ENCODE results near the gene MS4A15. TPM values are rescaled to one million over a fixed set of nuclear protein-coding genes. Genes with fewer than 3 reads are reported as not detected.

Gene MS4A15
- total RNA-seq, 3 donors from 2014 or later (not counting 1 experiment from before 2014, with no cell fraction given), result not detected

GRCh38 chr11:60768202-60768601, 11.5 kb downstream of the MS4A15 start:
- intact Hi-C loops (cut with micrococcal nuclease), result no loop called here
- peaks cover 3 to 8% of the 10 kb centered on the region in 2 donors for H3K27me3 Mint-ChIP-seq (ENCODE audit: low read depth in 2 of 2)
- H3K36me3 Mint-ChIP-seq, result no peaks in the 10 kb centered on the region
- no peak overlapping the region for H3K27ac Mint-ChIP-seq
- Histone ChIP-seq H3K36me3 (ENCODE audit: control insufficient read depth, insufficient read depth, low read length) (no peaks in the 10 kb centered on the region), H3K27me3 (ENCODE audit: control insufficient read depth, insufficient read depth, low read length) (no peaks in the 10 kb centered on the region), H3K4me1 (ENCODE audit: control insufficient read depth, insufficient read depth, low read length) (no peaks in the 10 kb centered on the region), H3K4me3 (ENCODE audit: low read length) (no peak overlapping the region), H3K9me3 (ENCODE audit: control insufficient read depth, insufficient read depth, low read length) (no peaks in the 10 kb centered on the region), H3K27ac (ENCODE audit: low read length) (no peak overlapping the region)
- no peak for TF ChIP-seq CTCF (IDR thresholded peaks at IDR 0.05)
- 91% methylated on average over 8 of the region's 8 CpGs for WGBS (ENCODE audit: insufficient coverage)
- no peak for DNase-seq
- no peak overlapping the region for H3K4me3 Mint-ChIP-seq
- H3K4me1 Mint-ChIP-seq, result no peaks in the 10 kb centered on the region
- H3K9me3 Mint-ChIP-seq, result no peaks in the 10 kb centered on the region
- no peak for ATAC-seq

- intact Hi-C loops (cut with micrococcal nuclease), result no loop called here
- H3K4me3 Mint-ChIP-seq, result no peak overlapping the region
- TF ChIP-seq CTCF (IDR thresholded peaks at IDR 0.05), result no peak
- 92% methylated on average over 4 of the region's 4 CpGs for WGBS (ENCODE audit: insufficient coverage)
- H3K4me3 ChIP-seq (ENCODE audit: low read length), result no peak overlapping the region
- H3K27ac ChIP-seq (ENCODE audit: low read length), result no peak overlapping the region
- H3K36me3 Mint-ChIP-seq, result no peaks in the 10 kb centered on the region
- H3K36me3 ChIP-seq (ENCODE audit: control insufficient read depth, insufficient read depth, low read length), result no peaks in the 10 kb centered on the region
- DNase-seq (no peak), ATAC-seq (no peak)
- no peaks in the 10 kb centered on the region for H3K9me3 Mint-ChIP-seq
- H3K27me3 Mint-ChIP-seq (ENCODE audit: low read depth in 2 of 2), result peaks cover 3 to 8% of the 10 kb centered on the region in 2 donors
- H3K4me1 Mint-ChIP-seq, result no peaks in the 10 kb centered on the region
- H3K27ac Mint-ChIP-seq, result no peak overlapping the region
- H3K27me3 ChIP-seq (ENCODE audit: control insufficient read depth, insufficient read depth, low read length), result no peaks in the 10 kb centered on the region
- H3K4me1 ChIP-seq (ENCODE audit: control insufficient read depth, insufficient read depth, low read length), result no peaks in the 10 kb centered on the region
- no peaks in the 10 kb centered on the region for H3K9me3 ChIP-seq (ENCODE audit: control insufficient read depth, insufficient read depth, low read length)
Observed at GRCh38 chr11:60769273-60769672, 12.6 kb downstream of the MS4A15 start.

GRCh38 chr11:60769811-60770210, 13.1 kb downstream of the MS4A15 start:
- ATAC-seq (peak in 1 of 3 donors; percentile 18), DNase-seq (no peak)
- no peaks in the 10 kb centered on the region for H3K36me3 Mint-ChIP-seq
- Histone ChIP-seq H3K27ac (ENCODE audit: low read length) (no peak overlapping the region), H3K4me1 (ENCODE audit: control insufficient read depth, insufficient read depth, low read length) (no peaks in the 10 kb centered on the region), H3K9me3 (ENCODE audit: control insufficient read depth, insufficient read depth, low read length) (no peaks in the 10 kb centered on the region), H3K36me3 (ENCODE audit: control insufficient read depth, insufficient read depth, low read length) (no peaks in the 10 kb centered on the region), H3K27me3 (ENCODE audit: control insufficient read depth, insufficient read depth, low read length) (no peaks in the 10 kb centered on the region), H3K4me3 (ENCODE audit: low read length) (no peak overlapping the region)
- H3K9me3 Mint-ChIP-seq, result no peaks in the 10 kb centered on the region
- no peak for TF ChIP-seq CTCF (IDR thresholded peaks at IDR 0.05)
- intact Hi-C loops (cut with micrococcal nuclease), result no loop called here
- no peak overlapping the region for H3K27ac Mint-ChIP-seq
- H3K4me3 Mint-ChIP-seq, result no peak overlapping the region
- peaks cover 3 to 8% of the 10 kb centered on the region in 2 donors for H3K27me3 Mint-ChIP-seq (ENCODE audit: low read depth in 2 of 2)
- H3K4me1 Mint-ChIP-seq, result no peaks in the 10 kb centered on the region
- WGBS (ENCODE audit: insufficient coverage), result 84% methylated on average over 11 of the region's 11 CpGs

GRCh38 chr11:60771146-60771545, 14.5 kb downstream of the MS4A15 start:
- no peak overlapping the region for H3K4me3 ChIP-seq (ENCODE audit: low read length)
- H3K27me3 ChIP-seq (ENCODE audit: control insufficient read depth, insufficient read depth, low read length), result no peaks in the 10 kb centered on the region
- no peaks in the 10 kb centered on the region for H3K36me3 ChIP-seq (ENCODE audit: control insufficient read depth, insufficient read depth, low read length)
- DNase-seq, result no peak
- H3K27ac ChIP-seq (ENCODE audit: low read length), result no peak overlapping the region
- no peak overlapping the region for H3K27ac Mint-ChIP-seq
- H3K36me3 Mint-ChIP-seq, result no peaks in the 10 kb centered on the region
- peaks cover 3 to 8% of the 10 kb centered on the region in 2 donors for H3K27me3 Mint-ChIP-seq (ENCODE audit: low read depth in 2 of 2)
- no peak for TF ChIP-seq CTCF (IDR thresholded peaks at IDR 0.05)
- no peak overlapping the region for H3K4me3 Mint-ChIP-seq
- no peaks in the 10 kb centered on the region for H3K4me1 Mint-ChIP-seq
- ATAC-seq, result no peak
- peaks cover 4% of the 10 kb centered on the region for H3K4me1 ChIP-seq (ENCODE audit: control insufficient read depth, insufficient read depth, low read length)
- H3K9me3 ChIP-seq (ENCODE audit: control insufficient read depth, insufficient read depth, low read length), result no peaks in the 10 kb centered on the region
- WGBS (ENCODE audit: insufficient coverage), result 87% methylated on average over 4 of the region's 4 CpGs
- intact Hi-C loops (cut with micrococcal nuclease), result no loop called here
- H3K9me3 Mint-ChIP-seq, result no peaks in the 10 kb centered on the region
